Astrocyte of the cerebellum (primary cell): ENCODE data around the gene FAM219B.

Source experiments
- DNase-seq: peaks from one replicate; pipeline ENCODE4 v3.0.0-alpha.2; 2011; ENCODE audit warnings: low read depth
- H3K4me3 ChIP-seq: 2 replicates; pipeline ENCODE4 v1.5.1; 2011; ENCODE audit warnings: mild to moderate bottlenecking, low read depth, low read length, moderate library complexity
- CTCF ChIP-seq: IDR thresholded peaks from 2 replicates; pipeline ENCODE4 v1.5.1; 2012; ENCODE audit warnings: low read length, low read depth, moderate library complexity, mild to moderate bottlenecking; ENCODE audit errors: missing control alignments
- in situ Hi-C: cut with HindIII; loops from 2 replicates; pipeline ENCODE4 v1.10.0; 2017; ENCODE audit warnings: low sequenced_read_pairs

FAM219B gene

DNA sequence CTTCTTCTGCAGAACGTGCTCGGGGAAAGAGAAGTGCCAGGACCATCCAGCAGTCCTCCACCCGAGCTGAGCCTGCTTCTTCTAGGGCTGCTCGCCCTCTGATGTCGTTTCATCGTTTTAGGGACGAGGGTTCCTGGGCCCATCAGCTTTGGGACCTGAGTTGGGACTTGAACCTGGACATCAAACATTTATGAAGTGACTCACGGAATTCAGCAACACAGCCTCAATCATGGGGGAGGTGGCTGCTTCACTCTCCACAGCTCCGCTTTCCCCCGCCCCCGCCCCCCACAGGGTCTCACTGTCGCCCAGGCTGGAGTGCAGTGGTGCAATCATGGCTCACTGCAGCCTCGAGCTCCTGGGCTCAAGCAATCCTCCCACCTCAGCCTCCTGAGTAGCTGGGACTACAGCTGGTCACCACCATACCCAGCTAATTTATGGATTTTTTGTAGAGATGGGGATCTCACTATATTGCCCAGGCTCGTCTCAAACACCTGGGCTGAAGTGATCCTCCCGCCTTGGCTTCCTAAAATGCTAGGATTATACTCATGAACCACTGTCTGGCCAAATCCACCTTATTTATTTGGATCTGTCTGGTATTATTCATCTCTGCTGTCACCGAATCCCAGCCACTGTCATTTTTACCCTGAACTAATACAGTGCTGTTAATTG is 32.8 kb downstream of the FAM219B start:
- no peak for TF ChIP-seq CTCF
- in situ Hi-C loops, result no loop called here
- peak overlapping the region; percentile 56 for H3K4me3 ChIP-seq
- no peak for DNase-seq

DNA sequence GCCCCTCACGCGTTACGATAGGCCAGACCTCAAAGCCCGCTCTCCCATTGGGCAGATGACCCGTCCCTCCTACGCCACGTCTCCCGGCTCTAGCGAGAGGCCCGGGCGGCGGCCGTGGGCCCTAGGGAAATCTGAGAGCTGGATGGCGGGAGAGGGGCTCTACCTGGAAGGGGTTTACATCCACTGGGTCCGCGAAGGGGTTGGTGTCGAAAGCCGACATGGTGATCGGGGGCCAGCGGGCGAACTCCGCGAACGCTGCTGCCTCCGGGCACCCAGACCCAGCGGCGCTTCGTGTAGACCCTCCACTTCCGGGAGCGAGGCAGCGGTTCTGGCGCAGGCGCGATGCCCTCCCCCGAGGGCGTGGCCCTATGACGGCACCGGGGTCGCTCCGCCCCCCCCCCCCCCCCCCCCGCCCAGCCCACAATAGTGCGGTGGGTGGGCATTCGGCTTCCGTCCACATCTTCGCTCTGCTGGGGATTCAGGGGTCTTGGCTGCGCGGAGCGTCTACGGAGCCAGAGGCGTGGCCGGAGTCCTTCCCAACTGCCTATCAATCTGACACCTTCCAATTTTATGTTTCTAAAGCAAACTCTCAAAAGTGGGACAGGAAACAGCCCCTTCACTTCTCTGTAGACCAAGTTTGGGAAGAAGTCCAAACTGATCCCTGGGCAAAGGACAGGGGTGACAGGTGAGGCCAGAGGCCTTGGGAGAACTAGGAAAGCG is 33.5 kb downstream of the FAM219B start, which contains the start of gene SCAMP2:
TSS of gene SCAMP2 (minus strand) at position 330 of the 720 bp plus-strand sequence. CDS start at position 220, 110 bp downstream.
- in situ Hi-C loops, result no loop called here
- DNase-seq, result peak; percentile 86
- H3K4me3 ChIP-seq, result peak within 1 kb of the TSS; percentile 56
- TF ChIP-seq CTCF, result no peak

GRCh38 chr15:74872702-74873035 is 34.0 kb downstream of the FAM219B start:
- peak overlapping the region; percentile 56 for H3K4me3 ChIP-seq
- TF ChIP-seq CTCF, result no peak
- DNase-seq, result no peak
- in situ Hi-C loops, result no loop called here

- no peak for TF ChIP-seq CTCF
- in situ Hi-C loops, result no loop called here
- no peak for DNase-seq
- H3K4me3 ChIP-seq, result no peak overlapping the region
Measured at GRCh38 chr15:74870436-74871215, 36.0 kb downstream of the FAM219B start.

DNA sequence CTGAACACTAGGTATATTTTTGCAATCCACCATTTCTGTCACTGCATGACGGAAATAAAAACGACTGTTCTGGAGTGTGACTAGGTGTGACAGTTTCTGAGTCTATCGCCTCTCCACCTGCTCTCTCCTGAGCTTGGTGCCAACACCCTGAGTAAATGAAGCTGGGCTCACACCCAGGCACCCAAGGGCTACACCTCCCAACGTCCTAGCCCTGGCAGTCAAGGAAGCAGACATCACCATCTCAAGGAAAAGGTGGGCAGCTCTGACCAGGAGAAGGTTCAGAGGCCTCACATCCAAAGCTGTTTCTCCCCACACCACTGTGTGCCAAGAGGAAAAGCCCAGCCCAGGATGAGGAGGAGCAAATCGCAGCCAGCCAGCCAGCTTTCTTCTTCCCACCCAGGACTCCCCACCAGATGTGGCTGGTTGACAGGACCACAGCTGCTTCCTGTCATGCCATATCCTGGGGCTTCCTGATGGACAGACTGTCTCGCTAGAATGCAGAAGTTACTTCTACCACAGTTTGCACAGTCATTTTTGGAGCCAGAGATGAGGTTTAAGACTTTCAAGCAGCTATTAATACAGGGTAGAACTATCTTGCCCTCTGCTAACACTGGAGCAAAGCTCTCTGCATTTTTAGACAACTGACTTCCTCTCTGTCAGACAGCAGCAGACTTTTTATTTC is 36.8 kb downstream of the FAM219B start:
- DNase-seq, result no peak
- no peak overlapping the region for H3K4me3 ChIP-seq

More for the DNA sequence above, 36.8 kb downstream of the FAM219B start:
- in situ Hi-C loops, result no loop called here
- TF ChIP-seq CTCF, result no peak
